GM18519 (cell line): Measurements from ENCODE around the gene DAPK1.
"Not testable (repeated sequence)": the region's sequence is repeated elsewhere in the genome, so short reads cannot be mapped to it uniquely, and the experiment has no call there.

Source experiments
- ATAC-seq: cut with Tn5 transposase; IDR thresholded peaks from one replicate; pipeline ENCODE4 v1.9.1; 2021; ENCODE audit warnings: mild to moderate bottlenecking, moderate library complexity; ENCODE audit not compliant: unreplicated experiment, low FRiP score

DAPK1 gene

DNA sequence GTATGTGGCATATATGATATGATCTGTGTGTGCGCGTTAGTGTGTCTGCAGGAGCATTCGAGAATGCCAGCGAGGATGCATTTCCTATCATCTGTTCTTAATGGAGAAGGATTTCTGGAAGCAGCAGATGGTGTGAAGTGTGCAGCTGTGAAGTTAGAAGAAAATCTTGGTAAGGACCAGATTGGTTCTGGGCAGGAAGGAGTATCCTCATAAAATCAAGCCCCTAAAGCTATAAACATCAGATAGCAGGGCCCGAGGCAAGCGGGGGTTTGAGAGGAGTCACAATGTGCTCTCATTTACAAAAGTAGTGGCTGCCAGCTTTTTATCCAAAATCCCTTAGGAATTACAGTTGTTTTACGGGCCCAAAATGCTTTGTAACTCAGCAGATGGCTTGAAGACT, 40.0 kb downstream of the DAPK1 start:
- ATAC-seq, result no peak

DNA sequence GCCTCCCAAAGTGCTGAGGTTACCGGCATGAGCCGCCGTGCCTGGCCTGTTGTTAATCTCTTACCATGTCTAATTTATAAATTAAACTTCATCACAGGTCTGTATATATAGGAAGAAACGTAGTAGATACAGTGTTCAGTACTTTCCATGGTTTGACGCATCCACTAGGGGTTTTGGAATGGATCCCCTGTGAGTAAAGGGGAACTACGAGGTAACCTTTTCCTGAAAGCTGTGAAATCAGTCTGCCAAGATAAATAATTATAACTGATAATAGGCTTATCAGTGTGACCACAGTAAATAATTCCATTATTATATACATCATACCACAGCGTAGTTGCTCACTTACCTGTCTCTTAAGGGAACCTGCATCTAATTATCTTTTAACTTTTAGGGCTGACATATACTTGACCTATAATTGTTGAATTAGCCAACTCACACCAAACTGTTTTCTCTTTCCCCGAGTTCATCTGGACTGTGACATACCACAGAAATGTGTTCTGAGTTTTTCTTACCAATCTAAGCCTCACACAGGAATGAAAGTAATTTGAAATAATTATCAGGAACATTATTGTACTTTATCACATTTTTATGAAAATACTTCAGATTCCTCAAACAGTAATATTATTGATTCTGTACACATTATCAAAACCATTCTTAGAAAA, 42.9 kb downstream of the DAPK1 start:
- ATAC-seq, result no peak

GRCh38 chr9:87541663-87542062, 44.0 kb downstream of the DAPK1 start:
- ATAC-seq, result no peak

- ATAC-seq, result no peak
Observed at GRCh38 chr9:87542141-87542540, 44.5 kb downstream of the DAPK1 start.

DNA sequence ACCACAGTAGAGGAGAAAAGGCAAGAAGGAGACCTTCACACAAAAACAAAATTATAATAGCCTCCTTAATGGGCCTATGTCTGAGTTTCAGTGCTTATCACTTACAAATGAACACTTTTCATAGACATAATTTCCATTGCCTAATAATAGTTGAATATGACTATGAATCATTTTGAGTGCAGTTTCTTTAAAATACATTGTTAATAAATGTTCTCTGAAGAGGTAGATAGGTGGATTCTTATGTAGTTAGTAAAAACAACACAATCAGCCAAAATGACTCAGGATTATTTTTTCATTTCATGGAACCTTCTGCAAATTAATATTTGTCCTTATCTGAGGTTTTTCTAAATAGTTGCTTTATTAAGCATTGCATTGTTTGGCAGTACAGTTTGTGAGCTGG, 45.6 kb downstream of the DAPK1 start:
- ATAC-seq, result no peak

DNA sequence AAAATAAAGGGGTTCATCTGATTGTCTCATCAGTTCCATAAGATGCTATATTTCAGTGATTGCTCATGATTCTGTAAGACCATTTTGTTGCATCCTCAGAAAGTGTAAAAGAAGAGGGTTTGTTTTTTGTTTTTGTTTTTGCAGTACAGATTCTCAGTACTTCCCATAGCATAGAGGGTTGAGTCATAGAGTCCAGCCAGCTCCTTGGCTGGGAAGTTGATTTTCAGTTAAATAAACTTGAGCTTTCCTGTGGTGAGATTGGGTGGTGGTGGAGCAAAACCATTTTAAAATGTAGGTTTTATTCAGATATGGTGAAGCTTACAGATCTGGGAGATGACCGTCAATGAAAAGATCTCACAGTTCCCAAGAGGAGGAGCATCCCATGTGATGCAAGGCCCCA, 48.2 kb downstream of the DAPK1 start:
- ATAC-seq, result no peak

GRCh38 chr9:87546704-87547103, 49.0 kb downstream of the DAPK1 start:
- no peak for ATAC-seq

- ATAC-seq, result no peak
Observed at GRCh38 chr9:87547671-87548081, 50.0 kb downstream of the DAPK1 start.

GRCh38 chr9:87548159-87548558, 50.5 kb downstream of the DAPK1 start:
- no peak for ATAC-seq

DNA sequence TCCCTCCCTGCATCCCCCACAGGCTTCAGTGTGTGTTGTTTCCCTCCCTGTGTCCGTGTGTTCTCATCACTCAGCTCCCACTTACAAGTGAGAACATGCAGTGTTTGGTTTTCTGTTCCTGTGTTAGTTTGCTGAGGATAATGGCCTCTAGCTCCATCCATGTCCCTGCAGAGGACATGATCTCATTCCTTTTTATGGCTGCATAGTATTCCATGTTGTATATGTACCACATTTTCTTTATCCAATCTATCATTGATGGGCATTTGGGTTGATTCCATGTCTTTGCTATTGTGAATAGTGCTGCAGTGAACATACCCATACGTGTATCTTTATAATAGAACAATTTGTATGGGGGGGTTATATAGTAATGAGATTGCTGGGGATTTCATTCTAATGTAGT, 51.4 kb downstream of the DAPK1 start:
- ATAC-seq, result not testable (repeated sequence)

- no peak for ATAC-seq
Observed at GRCh38 chr9:87549791-87550190, 52.1 kb downstream of the DAPK1 start.

GRCh38 chr9:87550253-87550954, 52.7 kb downstream of the DAPK1 start:
- ATAC-seq, result no peak

GRCh38 chr9:87551772-87552217, 54.1 kb downstream of the DAPK1 start:
- no peak for ATAC-seq

DNA sequence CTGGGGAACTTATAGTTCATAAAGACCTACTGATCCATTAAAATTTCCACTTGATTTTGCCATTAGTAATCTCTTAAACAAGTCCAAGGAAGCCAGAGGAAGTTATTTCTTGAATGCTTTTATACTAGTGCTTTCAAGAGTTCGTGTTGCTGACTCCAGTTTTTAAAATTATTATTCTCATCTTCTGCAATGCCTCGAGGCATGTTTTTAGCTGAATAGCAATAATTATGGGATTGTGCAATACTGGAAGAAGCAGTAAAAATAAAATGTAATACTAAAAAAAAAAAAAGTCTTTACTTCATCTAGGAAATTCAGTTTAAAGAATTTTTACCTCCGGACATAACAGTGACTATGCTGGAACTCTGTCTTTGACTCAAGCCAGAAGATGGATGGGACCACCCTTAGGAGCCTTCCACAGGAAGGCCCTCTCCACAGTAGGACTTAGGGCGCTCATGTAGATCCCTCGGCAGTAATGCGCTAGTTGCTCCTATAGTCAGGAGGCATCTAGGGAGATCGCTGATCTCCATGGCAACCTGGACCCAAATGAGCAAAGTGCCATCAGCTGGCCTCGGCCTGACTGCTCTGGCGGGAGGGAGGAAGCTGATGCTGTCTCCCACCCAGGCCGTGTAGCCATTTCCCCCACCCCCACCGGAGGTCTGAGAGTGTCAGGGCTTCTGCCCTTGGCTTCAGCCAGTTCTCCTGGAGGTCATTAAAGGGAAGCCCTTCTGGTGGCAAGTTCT, 56.7 kb downstream of the DAPK1 start:
- ATAC-seq, result no peak

DNA sequence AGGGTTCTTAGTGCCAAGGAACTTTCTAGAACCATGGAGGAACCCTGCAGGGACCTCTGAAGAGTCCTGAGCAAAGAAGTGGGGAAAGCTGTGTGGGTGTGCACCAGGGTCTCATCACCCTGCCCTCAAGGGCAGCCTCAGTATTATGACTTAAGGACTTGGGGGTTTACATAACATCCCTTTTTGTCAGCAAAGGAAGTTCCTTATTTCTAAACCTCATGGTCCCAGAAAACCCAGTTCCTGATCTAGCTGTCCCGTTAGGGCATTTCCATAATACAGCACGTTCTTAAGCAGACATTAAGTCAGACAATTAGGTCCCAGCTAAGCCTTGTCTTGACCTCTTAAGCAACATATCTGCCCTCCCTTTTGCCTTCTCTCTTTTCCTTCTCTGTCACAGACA, 57.3 kb downstream of the DAPK1 start:
- ATAC-seq, result no peak

GRCh38 chr9:87556039-87556438, 58.4 kb downstream of the DAPK1 start:
- no peak for ATAC-seq

GRCh38 chr9:87556821-87557220, 59.2 kb downstream of the DAPK1 start:
- ATAC-seq, result no peak

- ATAC-seq, result no peak
Observed at GRCh38 chr9:87557996-87558395, 60.3 kb downstream of the DAPK1 start.

GRCh38 chr9:87558606-87559190, 61.0 kb downstream of the DAPK1 start:
- ATAC-seq, result no peak

DNA sequence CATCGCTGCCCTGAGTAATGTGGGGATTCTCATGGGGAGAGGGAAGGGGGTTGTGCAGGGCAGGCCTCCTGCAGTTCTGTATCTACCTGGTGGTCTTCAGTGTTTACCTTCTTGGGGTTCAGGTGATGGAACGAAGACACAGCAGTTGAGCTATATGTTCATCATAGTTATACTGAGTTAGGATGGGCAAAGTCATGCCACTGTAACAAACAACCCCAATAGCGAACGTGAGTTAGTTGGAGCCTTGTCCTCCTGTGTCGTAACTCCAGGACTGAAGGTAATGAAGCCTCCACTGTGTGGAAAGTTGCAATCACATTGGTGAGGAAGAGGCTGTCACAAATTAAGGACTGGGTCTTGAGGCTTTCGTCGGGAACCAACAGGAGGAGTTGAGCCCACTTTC, 64.4 kb downstream of the DAPK1 start:
- no peak for ATAC-seq

DNA sequence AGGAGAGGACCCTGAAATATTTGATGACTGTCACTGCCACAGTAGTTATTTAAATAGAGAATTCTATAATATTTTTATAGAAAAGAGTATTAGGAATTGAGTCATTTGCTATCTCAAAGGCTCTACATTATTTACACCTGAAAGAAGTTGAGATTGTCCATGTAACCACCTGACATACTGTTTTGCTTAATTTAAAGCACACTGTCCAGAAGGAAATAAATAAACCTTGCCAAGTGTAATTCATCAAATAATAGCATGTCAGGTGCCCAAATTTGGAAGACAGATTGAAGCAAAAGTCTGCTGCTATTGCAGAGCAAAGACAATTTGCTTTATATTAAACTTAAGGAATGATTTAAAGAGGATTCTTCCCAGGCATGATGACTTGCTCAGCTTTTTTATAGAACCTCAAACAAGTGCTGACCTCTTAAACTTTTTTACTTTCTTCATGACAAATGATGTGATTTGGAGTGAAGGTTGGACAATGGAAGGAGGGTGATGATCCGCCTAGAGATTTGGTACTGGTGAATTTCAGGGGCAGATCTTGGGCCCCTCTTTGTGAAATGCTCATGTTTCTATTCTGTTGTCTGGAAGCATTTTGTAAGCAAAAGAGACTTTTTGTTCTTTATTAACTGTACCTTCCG, 65.0 kb downstream of the DAPK1 start:
- no peak for ATAC-seq
